ENCODE measurements around the gene AEBP2. TPM values are rescaled to one million over a fixed set of nuclear protein-coding genes. Genes with fewer than 3 reads are reported as not detected.

AEBP2 gene
- total and polyA plus RNA-seq, 2 of the 8 experiments (the other 6 are each of a cell fraction or from before 2014, with no cell fraction given): 13.6 to 61.4 TPM

DNA sequence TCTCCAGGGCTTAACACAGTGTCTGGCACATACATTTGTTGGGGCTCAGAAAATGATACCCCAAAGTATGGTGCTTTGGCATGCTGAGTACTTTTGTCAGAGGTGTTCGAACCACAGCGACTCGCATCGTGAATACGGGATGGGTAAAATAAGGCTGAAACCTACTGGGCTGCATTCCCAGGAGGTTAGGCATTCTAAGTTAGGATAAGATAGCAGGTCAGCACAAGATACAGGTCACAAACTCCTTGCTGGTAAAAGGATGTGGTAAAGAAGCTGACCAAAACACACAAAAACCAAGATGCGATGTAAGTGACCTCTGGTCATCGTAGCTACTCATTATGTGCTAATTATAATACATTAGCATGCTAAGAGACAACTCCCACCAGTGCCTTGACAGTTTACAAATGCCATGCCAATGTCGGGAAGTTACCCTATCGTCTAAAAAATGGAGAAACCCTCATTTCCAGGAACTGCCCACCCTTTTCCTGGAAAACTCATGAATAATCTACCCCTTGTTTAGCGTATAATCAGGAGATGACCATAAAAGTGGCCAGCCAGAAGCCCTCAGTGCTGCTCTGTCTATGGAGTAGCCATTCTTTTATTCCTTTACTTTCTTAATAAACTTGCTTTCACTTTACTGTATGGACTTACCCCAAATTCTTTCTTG lies 3.3 kb upstream of the AEBP2 start:
- H3K56ac ChIP-seq (replicated peaks; ENCODE audit: insufficient read length, low read depth, low read length): no peak overlapping the region
- CTCF ChIA-PET (ENCODE audit: partially characterized antibody): interaction anchor here (0.7 kb wide), 1 partner anchor 105 kb away, joined by 3 read pairs; no protein-coding TSS in a partner anchor
- H2BK120ac ChIP-seq (replicated peaks; ENCODE audit: low read depth, low read length): peak overlapping the region; percentile 94
- H4K5ac ChIP-seq (ENCODE audit: insufficient read length, low read depth, low read length): no peak overlapping the region
- no peaks in the 10 kb centered on the region for H3K79me1 ChIP-seq (ENCODE audit: low read depth, low read length)
- POLR2A ChIA-PET (ENCODE audit: partially characterized antibody): interaction anchor here (0.7 to 1.4 kb wide), 4 partner anchors 8 to 18 kb away, joined by 3 read pairs; no protein-coding TSS in a partner anchor
- FAIRE-seq (no peak), DNase-seq (ENCODE audit: low read depth in 1 of 2, low spot score in 2 of 2) (peak in 1 of 2 experiments; percentile 33)
- H4K91ac ChIP-seq (replicated peaks; ENCODE audit: insufficient read length, low read length): peak overlapping the region; percentile 77
- no peak overlapping the region for H3K23ac ChIP-seq (ENCODE audit: insufficient read length)
- no peaks in the 10 kb centered on the region; a peak in 1 of 8 replicates for H3K36me3 ChIP-seq (ENCODE audit: control insufficient read depth in 2 of 4, insufficient read depth in 4 of 4, low read length in 3 of 4)
- no peak overlapping the region for H2AK5ac ChIP-seq (ENCODE audit: low read depth, low read length)
- H2BK20ac ChIP-seq (ENCODE audit: low read length): peak overlapping the region; percentile 82; the same call in 1 of the 2 replicates
- H3K9me3 ChIP-seq (ENCODE audit: insufficient read depth in 2 of 2, low read depth in 1 of 2, low read length in 1 of 2): no peaks in the 10 kb centered on the region
- H2BK12ac ChIP-seq (ENCODE audit: low read depth, low read length): peak overlapping the region; percentile 85; the same call in 1 of the 2 replicates
- no peak overlapping the region for H3K9ac ChIP-seq (replicated peaks in 1 of 4; ENCODE audit: extremely low read depth in 1 of 4, low read depth in 3 of 4, low read length in 3 of 4)
- no peak overlapping the region for H3K14ac ChIP-seq (ENCODE audit: insufficient read length)
- peak overlapping the region; percentile 22; the same call in 1 of the 2 replicates for H3K18ac ChIP-seq (ENCODE audit: extremely low read depth, low read length)
- peaks cover 2 to 5% of the 10 kb centered on the region in 2 experiments for H4K20me1 ChIP-seq (replicated peaks in 1 of 2; ENCODE audit: control insufficient read depth in 1 of 2, insufficient read depth in 2 of 2, low read length in 2 of 2)
- no peaks in the 10 kb centered on the region for H3K27me3 ChIP-seq (replicated peaks in 1 of 4; ENCODE audit: control insufficient read depth in 3 of 4, extremely low read depth in 1 of 4, insufficient read depth in 3 of 4, low read length in 3 of 4)
- H2BK15ac ChIP-seq (ENCODE audit: low read length): peak overlapping the region; percentile 65; the same call in 1 of the 2 replicates
- peaks cover 11 to 15% of the 10 kb centered on the region in 2 experiments for H3K79me2 ChIP-seq (ENCODE audit: control insufficient read depth in 1 of 2, insufficient read depth in 2 of 2, low read length in 2 of 2)
- no peak overlapping the region; the same call in 1 of the 2 replicates for H2BK5ac ChIP-seq (ENCODE audit: low read depth, low read length)
- H3K4me2 ChIP-seq (ENCODE audit: insufficient read depth in 1 of 2, low read depth in 2 of 2, low read length in 2 of 2): no peak overlapping the region
- H3K4me3 ChIP-seq (ENCODE audit: extremely low read depth in 1 of 4, insufficient read depth in 2 of 4, low read depth in 3 of 4, low read length in 4 of 4): no peak overlapping the region
- H2AFZ ChIP-seq (ENCODE audit: low read length): no peak overlapping the region
- peak overlapping the region; percentile 98 for H3K4ac ChIP-seq (replicated peaks; ENCODE audit: insufficient read length, low read depth, low read length)
- no peak overlapping the region for H3K27ac ChIP-seq (ENCODE audit: low read depth, low read length)
- peaks cover 2 to 20% (median 14%) of the 10 kb centered on the region in 4 experiments; a peak in 5 of 7 replicates for H3K4me1 ChIP-seq (replicated peaks in 1 of 4; ENCODE audit: control insufficient read depth in 3 of 4, insufficient read depth in 4 of 4, low read length in 3 of 4)
- peaks cover 3% of the 10 kb centered on the region; the same call in 1 of the 2 replicates for H3K23me2 ChIP-seq (ENCODE audit: low read depth, low read length)
- no peak for TF ChIP-seq CHD1 (IDR thresholded peaks at IDR 0.05; ENCODE audit: low read depth, low read length)
- TF ChIP-seq HDAC6 (IDR thresholded peaks at IDR 0.05; ENCODE audit: low read depth, low read length): no peak
- TF ChIP-seq, protein P1, sequence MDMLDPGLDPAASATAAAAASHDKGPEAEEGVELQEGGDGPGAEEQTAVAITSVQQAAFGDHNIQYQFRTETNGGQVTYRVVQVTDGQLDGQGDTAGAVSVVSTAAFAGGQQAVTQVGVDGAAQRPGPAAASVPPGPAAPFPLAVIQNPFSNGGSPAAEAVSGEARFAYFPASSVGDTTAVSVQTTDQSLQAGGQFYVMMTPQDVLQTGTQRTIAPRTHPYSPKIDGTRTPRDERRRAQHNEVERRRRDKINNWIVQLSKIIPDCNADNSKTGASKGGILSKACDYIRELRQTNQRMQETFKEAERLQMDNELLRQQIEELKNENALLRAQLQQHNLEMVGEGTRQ (IDR thresholded peaks at IDR 0.05; ENCODE audit: low read length): no peak
- no peak for TF ChIP-seq SP1 (IDR thresholded peaks at IDR 0.05; ENCODE audit: low read depth, low read length)
- TF ChIP-seq TCF12 (IDR thresholded peaks at IDR 0.05; ENCODE audit: low read depth, low read length): no peak
- TF ChIP-seq, protein P2, sequence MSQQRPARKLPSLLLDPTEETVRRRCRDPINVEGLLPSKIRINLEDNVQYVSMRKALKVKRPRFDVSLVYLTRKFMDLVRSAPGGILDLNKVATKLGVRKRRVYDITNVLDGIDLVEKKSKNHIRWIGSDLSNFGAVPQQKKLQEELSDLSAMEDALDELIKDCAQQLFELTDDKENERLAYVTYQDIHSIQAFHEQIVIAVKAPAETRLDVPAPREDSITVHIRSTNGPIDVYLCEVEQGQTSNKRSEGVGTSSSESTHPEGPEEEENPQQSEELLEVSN (IDR thresholded peaks at IDR 0.05): no peak
- no peak for TF ChIP-seq SIRT6 (IDR thresholded peaks at IDR 0.05; ENCODE audit: low read length)
- no peak for TF ChIP-seq POLR2AphosphoS5 (IDR thresholded peaks at IDR 0.05; ENCODE audit: low read depth, low read length)
- no peak for TF ChIP-seq SIX5 (IDR thresholded peaks at IDR 0.05; ENCODE audit: low read depth, low read length)
- WGBS, 2 experiments (ENCODE audit: extremely low coverage in 1 of 2, insufficient coverage in 1 of 2, insufficient read length in 1 of 2, insufficient replicate concordance in 2 of 2, low coverage in 1 of 2, low lambda C conversion rate in 2 of 2, missing lambda C conversion rate in 1 of 2): 93% methylated on average over 10 of the region's 10 CpGs; no CpG with 5 or more reads in 1 of the 2 experiments
- no peak overlapping the region for H4K8ac ChIP-seq (ENCODE audit: extremely low read depth, insufficient read depth, low read length)

All from H1 (cell line).